ENCODE results near the gene NR6A1.

NR6A1 gene

GRCh38 chr9:124697326-124698200, 73.5 kb downstream of the NR6A1 start:
- in situ Hi-C loops (cut with MboI; ENCODE audit: low sequenced_read_pairs) = no loop called here

GRCh38 chr9:124696101-124696500, 75.0 kb downstream of the NR6A1 start:
- in situ Hi-C loops (cut with MboI; ENCODE audit: low sequenced_read_pairs) = no loop called here

GRCh38 chr9:124695280-124695890, 75.7 kb downstream of the NR6A1 start:
- in situ Hi-C loops (cut with MboI; ENCODE audit: low sequenced_read_pairs) = no loop called here

GRCh38 chr9:124694414-124695279, 76.5 kb downstream of the NR6A1 start:
- in situ Hi-C loops (cut with MboI; ENCODE audit: low sequenced_read_pairs) = no loop called here

- in situ Hi-C loops (cut with MboI; ENCODE audit: low sequenced_read_pairs) = no loop called here
Measured at GRCh38 chr9:124693403-124693802, 77.7 kb downstream of the NR6A1 start.

- in situ Hi-C loops (cut with MboI; ENCODE audit: low sequenced_read_pairs) = no loop called here
Measured at GRCh38 chr9:124688238-124688904, 82.7 kb downstream of the NR6A1 start.

- in situ Hi-C loops (cut with MboI; ENCODE audit: low sequenced_read_pairs) = no loop called here
Measured at GRCh38 chr9:124686918-124687317, 84.2 kb downstream of the NR6A1 start.

GRCh38 chr9:124685217-124685616, 85.9 kb downstream of the NR6A1 start:
- in situ Hi-C loops (cut with MboI; ENCODE audit: low sequenced_read_pairs) = no loop called here

- in situ Hi-C loops (cut with MboI; ENCODE audit: low sequenced_read_pairs) = no loop called here
Measured at GRCh38 chr9:124684169-124684568, 86.9 kb downstream of the NR6A1 start.

- in situ Hi-C loops (cut with MboI; ENCODE audit: low sequenced_read_pairs) = no loop called here
Measured at GRCh38 chr9:124683043-124683442, 88.1 kb downstream of the NR6A1 start.

- in situ Hi-C loops (cut with MboI; ENCODE audit: low sequenced_read_pairs) = no loop called here
Measured at GRCh38 chr9:124680714-124681390, 90.3 kb downstream of the NR6A1 start.

- in situ Hi-C loops (cut with MboI; ENCODE audit: low sequenced_read_pairs) = no loop called here
Measured at GRCh38 chr9:124680049-124680448, 91.1 kb downstream of the NR6A1 start.

- in situ Hi-C loops (cut with MboI; ENCODE audit: low sequenced_read_pairs) = no loop called here
Measured at GRCh38 chr9:124676159-124676551, 95.0 kb downstream of the NR6A1 start.

- in situ Hi-C loops (cut with MboI; ENCODE audit: low sequenced_read_pairs) = no loop called here
Measured at GRCh38 chr9:124675261-124676158, 95.6 kb downstream of the NR6A1 start.

GRCh38 chr9:124674651-124675050, 96.5 kb downstream of the NR6A1 start:
- in situ Hi-C loops (cut with MboI; ENCODE audit: low sequenced_read_pairs) = no loop called here

- in situ Hi-C loops (cut with MboI; ENCODE audit: low sequenced_read_pairs) = no loop called here
Measured at GRCh38 chr9:124673063-124673462, 98.0 kb downstream of the NR6A1 start.

- in situ Hi-C loops (cut with MboI; ENCODE audit: low sequenced_read_pairs) = no loop called here
Measured at GRCh38 chr9:124671861-124672260, 99.2 kb downstream of the NR6A1 start.

- in situ Hi-C loops (cut with MboI; ENCODE audit: low sequenced_read_pairs) = no loop called here
Measured at GRCh38 chr9:124666642-124667041, 104.5 kb downstream of the NR6A1 start.

- in situ Hi-C loops (cut with MboI; ENCODE audit: low sequenced_read_pairs) = no loop called here
Measured at GRCh38 chr9:124665391-124666058, 105.6 kb downstream of the NR6A1 start.
